Neutrophil (primary cell): Measurements from ENCODE around the gene C2CD2L.
"Not testable (repeated sequence)": the region's sequence is repeated elsewhere in the genome, so short reads cannot be mapped to it uniquely, and the experiment has no call there.

Experiments
- H3K27ac ChIP-seq: fragments of 200-600 bp; sonication (generic); 2 replicates; pipeline ENCODE4 v1.5.1; 2016; ENCODE audit warnings: mild to moderate bottlenecking, moderate library complexity
- H3K27me3 ChIP-seq: fragments of 200-600 bp; sonication (generic); 2 replicates; pipeline ENCODE4 v1.6.0; 2016; ENCODE audit warnings: mild to moderate bottlenecking
- H3K36me3 ChIP-seq: fragments of 200-600 bp; sonication (generic); 2 replicates; pipeline ENCODE4 v1.5.1; 2017
- H3K4me1 ChIP-seq, 2 experiments: fragments of 200-600 bp in 1 of 2; sonication (generic) in 1 of 2; 1 replicate in 1 of 2; 2 replicates in 1 of 2; pipeline versions ENCODE4 v1.5.1 to v1.6.1; 2013 to 2016; ENCODE audit warnings: low read depth in 1 of 2, low read length in 1 of 2, mild to moderate bottlenecking in 1 of 2, moderate library complexity in 1 of 2; ENCODE audit not compliant: control insufficient read depth in 1 of 2, insufficient read depth in 1 of 2
- H3K4me3 ChIP-seq, 2 experiments: fragments of 200-600 bp in 1 of 2; sonication (generic) in 1 of 2; 1 replicate in 1 of 2; 2 replicates in 1 of 2; pipeline ENCODE4 v1.5.1; 2013 to 2016; ENCODE audit warnings: low read depth in 1 of 2, low read length in 1 of 2, mild to moderate bottlenecking in 1 of 2, moderate library complexity in 1 of 2
- H3K9me3 ChIP-seq: fragments of 200-600 bp; sonication (generic); 2 replicates; pipeline ENCODE4 v1.5.1; 2016
- TF ChIP-seq, protein P1 (sequence below): fragments of 200-600 bp; sonication (generic); IDR thresholded peaks from 2 replicates; pipeline ENCODE4 v1.5.1; 2016; ENCODE audit warnings: antibody characterized with exemption

The C2CD2L gene

DNA sequence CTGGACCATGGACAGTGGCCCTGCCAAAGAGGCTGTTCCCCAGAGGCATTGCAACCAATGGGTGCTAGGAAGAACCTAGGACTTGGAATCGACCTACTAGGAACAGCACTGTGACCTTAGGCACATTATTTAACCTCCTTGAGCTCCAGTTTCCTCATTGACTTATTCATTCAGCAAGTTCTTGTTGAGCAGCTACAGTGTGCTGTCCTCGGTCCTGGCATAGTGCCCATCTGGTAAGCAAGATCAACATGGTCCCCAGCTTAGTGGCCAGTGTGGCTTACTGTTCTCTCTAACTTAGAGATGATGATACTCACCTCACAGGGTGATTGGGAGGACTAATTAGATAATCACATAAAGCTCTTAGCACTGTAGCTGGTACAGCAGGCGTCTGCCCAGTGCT lies 49.9 kb downstream of the C2CD2L start:
- TF ChIP-seq, protein P1, sequence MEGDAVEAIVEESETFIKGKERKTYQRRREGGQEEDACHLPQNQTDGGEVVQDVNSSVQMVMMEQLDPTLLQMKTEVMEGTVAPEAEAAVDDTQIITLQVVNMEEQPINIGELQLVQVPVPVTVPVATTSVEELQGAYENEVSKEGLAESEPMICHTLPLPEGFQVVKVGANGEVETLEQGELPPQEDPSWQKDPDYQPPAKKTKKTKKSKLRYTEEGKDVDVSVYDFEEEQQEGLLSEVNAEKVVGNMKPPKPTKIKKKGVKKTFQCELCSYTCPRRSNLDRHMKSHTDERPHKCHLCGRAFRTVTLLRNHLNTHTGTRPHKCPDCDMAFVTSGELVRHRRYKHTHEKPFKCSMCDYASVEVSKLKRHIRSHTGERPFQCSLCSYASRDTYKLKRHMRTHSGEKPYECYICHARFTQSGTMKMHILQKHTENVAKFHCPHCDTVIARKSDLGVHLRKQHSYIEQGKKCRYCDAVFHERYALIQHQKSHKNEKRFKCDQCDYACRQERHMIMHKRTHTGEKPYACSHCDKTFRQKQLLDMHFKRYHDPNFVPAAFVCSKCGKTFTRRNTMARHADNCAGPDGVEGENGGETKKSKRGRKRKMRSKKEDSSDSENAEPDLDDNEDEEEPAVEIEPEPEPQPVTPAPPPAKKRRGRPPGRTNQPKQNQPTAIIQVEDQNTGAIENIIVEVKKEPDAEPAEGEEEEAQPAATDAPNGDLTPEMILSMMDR = no peak
- H3K27me3 ChIP-seq = peaks cover 53% of the 10 kb centered on the region
- no peaks in the 10 kb centered on the region for H3K36me3 ChIP-seq
- no peak overlapping the region for H3K27ac ChIP-seq
- H3K4me3 ChIP-seq = no peak overlapping the region
- no peaks in the 10 kb centered on the region for H3K9me3 ChIP-seq
- no peaks in the 10 kb centered on the region for H3K4me1 ChIP-seq

DNA sequence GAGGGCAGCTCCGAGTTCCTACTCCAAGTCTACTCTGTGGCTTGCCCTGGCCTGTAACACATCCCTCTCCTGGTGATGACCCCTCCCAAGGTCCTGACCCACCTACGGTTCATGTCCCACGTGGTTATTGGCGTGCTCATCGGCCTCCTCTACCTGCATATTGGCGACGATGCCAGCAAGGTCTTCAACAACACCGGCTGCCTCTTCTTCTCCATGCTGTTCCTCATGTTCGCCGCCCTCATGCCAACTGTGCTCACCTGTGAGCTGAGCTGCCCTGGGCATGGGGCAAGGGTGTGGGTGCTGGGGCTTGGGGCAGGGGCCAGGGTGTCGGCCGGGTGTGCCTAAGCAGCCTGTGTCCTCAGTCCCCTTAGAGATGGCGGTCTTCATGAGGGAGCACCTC lies 51.3 kb downstream of the C2CD2L start:
- H3K4me3 ChIP-seq = no peak overlapping the region
- TF ChIP-seq, protein P1 = no peak
- no peaks in the 10 kb centered on the region for H3K4me1 ChIP-seq
- H3K9me3 ChIP-seq = no peaks in the 10 kb centered on the region
- H3K27ac ChIP-seq = no peak overlapping the region
- peaks cover 39% of the 10 kb centered on the region for H3K27me3 ChIP-seq
- H3K36me3 ChIP-seq = no peaks in the 10 kb centered on the region

DNA sequence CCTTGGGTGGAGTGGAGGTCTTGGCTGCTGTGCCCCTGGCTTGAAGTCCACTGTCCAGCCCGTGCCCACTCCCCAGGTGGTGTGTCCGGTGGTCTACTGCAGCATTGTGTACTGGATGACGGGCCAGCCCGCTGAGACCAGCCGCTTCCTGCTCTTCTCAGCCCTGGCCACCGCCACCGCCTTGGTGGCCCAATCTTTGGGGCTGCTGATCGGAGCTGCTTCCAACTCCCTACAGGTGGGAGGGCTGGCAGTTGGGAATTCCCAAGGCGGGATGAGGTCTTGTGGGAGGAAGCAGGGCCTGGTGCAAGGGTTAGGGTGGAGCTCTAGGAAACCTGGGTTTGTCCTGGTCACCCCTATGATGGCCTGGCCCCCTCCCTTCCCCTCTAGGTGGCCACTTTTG lies 53.0 kb downstream of the C2CD2L start:
- no peak overlapping the region for H3K27ac ChIP-seq
- no peaks in the 10 kb centered on the region for H3K4me1 ChIP-seq
- H3K36me3 ChIP-seq = no peaks in the 10 kb centered on the region
- H3K4me3 ChIP-seq = no peak overlapping the region
- TF ChIP-seq, protein P1 = no peak
- H3K9me3 ChIP-seq = no peaks in the 10 kb centered on the region
- peaks cover 22% of the 10 kb centered on the region for H3K27me3 ChIP-seq

DNA sequence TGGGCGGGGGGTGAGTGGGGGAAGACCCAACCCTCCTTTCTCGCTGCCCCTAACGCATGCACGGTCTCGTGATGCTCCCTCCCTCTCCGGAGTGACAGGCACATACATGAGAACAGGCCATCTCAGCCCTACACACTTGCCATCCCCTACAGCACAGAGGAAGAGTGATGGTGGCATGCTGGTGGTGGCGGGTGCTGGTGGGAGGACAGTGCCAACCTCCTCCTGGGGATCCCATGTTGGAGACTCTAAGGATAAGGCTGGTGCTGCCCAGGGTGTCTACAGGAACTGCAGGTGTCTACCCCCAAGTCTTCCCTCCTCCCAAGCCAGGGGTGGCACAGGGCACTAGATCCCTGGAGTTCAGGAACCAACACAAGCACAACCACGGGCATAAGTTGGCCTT lies 54.7 kb downstream of the C2CD2L start:
- TF ChIP-seq, protein P1 = no peak
- Histone ChIP-seq H3K36me3 (no peaks in the 10 kb centered on the region), H3K9me3 (no peaks in the 10 kb centered on the region), H3K4me1 (no peaks in the 10 kb centered on the region), H3K27ac (no peak overlapping the region), H3K4me3 (no peak overlapping the region), H3K27me3 (peaks cover 5% of the 10 kb centered on the region)

DNA sequence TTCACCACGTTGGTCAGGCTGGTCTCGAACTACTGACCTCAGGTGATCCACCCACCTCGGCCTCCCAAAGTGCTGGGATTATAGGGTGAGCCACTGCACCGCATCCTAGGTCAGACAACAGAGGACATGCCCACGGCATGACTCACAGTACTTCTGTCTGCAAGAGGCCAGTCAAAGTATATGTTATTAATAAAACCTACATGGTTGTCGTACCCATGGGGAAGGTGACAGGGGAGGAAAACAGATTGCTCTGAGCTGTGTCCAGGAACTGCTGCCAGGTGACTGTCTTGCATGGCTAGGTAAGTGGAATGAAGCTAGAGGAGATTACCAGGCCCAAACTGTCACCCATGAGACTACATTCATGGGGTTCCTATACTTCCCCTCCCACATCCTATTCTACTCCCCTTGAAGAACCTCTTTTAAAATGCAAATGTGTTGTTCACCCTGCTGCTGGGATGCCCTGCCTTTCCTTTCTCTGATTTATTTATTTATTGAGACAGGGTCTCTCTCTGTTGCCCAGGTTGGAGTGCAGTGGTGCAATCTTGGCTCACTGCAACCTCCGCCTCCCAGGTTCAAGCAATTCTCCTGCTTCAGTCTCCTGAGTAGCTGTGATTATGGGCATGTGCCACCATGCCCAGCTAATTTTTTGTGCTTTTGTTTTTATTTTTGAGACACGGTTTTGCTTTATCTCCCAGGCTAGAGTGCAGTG lies 59.4 kb downstream of the C2CD2L start:
- Histone ChIP-seq H3K36me3 (no peaks in the 10 kb centered on the region), H3K27ac (no peak overlapping the region), H3K27me3 (no peaks in the 10 kb centered on the region), H3K9me3 (no peaks in the 10 kb centered on the region), H3K4me1 (peaks cover 18 to 26% of the 10 kb centered on the region in 2 experiments), H3K4me3 (no peak overlapping the region)
- TF ChIP-seq, protein P1 = no peak

DNA sequence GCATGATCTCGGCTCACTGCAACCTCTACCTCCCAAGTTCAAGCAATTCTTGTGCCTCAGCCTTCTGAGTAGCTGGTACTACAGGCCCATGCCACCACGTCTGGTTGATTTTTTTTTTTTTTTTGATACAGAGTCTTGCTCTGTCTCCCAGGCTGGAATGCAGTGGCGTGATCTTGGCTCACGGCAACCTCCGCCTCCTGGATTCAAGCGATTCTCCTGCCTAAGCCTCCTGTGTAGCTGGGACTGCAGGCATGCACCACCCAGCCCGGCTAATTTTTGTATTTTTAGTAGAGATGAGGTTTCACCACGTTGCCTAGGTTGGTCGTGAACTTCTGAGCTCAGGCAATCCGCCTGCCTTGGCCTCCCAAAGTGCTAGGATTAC lies 59.9 kb downstream of the C2CD2L start:
- H3K4me1 ChIP-seq = peaks cover 22 to 28% of the 10 kb centered on the region in 2 experiments
- not testable (repeated sequence) for H3K27me3 ChIP-seq, H3K36me3 ChIP-seq, H3K27ac ChIP-seq, H3K9me3 ChIP-seq, H3K4me3 ChIP-seq
